HS-27A (cell line): Measurements from ENCODE around the gene SGTA.
"Not testable (repeated sequence)": the region's sequence is repeated elsewhere in the genome, so short reads cannot be mapped to it uniquely, and the experiment has no call there.

ENCODE experiments used
- DNase-seq: peaks from one replicate; pipeline ENCODE4 v3.0.0-alpha.2; 2012; ENCODE audit warnings: low read depth, missing footprints

Gene SGTA, protein sequence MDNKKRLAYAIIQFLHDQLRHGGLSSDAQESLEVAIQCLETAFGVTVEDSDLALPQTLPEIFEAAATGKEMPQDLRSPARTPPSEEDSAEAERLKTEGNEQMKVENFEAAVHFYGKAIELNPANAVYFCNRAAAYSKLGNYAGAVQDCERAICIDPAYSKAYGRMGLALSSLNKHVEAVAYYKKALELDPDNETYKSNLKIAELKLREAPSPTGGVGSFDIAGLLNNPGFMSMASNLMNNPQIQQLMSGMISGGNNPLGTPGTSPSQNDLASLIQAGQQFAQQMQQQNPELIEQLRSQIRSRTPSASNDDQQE

GRCh38 chr19:2782936-2783780, at the start of gene SGTA:
SGTA (minus strand) TSS chr19:2783273; CDS start chr19:2769068, 14,205 bp downstream.
- DNase-seq: peak; percentile 94

GRCh38 chr19:2827840-2828489, 44.9 kb upstream of the SGTA start:
- no peak for DNase-seq

- DNase-seq: no peak
Observed at GRCh38 chr19:2827022-2827421, 43.9 kb upstream of the SGTA start.

DNA sequence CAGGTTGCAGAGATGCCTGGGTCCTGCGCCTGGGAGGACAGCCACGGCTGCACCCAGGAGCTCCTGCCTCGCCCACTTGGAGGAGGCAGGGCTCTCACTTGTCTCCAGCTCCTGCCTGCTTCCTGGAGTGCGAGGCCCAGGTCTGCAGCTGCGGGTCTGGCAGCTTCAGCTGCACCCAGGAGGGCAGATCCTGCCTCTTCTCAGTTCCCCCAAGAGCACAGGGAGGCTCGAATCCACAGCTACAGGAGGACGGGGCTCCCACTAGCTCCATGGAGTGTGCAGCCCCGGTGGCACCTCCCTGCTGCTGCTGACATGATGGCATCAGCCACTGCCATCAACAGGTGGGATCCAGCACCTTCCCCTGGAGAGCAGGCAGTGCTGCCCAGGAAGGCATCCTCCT, 41.1 kb upstream of the SGTA start:
- no peak for DNase-seq

DNA sequence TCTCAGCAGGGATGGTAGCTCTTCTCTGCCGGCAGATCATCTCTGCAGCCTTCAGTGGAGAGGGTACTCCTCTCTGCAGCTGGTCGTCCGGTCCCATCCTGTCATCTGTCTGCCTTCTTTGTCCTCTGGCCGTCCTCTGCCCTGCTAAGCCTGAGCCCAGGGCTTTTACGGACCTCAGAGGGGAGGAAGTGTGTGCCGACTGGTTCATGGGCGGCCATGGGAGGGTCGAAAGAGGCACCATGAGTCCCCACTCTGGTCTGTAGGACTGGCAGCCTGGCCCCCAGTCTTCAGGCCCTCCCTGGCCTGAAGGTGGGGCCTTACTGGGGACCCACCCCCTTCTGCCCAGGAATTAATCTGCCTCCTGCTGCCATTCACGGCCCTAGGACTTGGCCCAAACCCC, 40.6 kb upstream of the SGTA start:
- no peak for DNase-seq

DNA sequence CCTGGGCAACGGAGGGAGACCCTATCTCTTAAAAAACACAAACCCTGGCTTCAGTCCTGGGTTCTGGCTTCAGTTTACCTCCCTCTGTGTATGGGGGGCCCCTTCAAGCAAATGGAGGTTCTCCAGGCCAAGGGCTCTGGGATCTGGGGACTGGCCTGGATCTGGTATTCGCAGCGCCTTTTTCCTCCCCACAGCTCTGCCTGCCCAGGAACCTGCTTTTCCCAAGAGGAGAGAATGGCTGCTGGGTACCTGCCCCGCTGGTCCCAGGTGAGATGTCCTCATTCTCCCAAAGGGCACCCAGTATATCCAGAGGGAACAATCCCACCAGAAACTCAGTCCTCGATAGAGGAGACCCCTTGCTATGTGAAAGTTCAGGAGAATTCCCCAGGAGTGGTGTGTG, 39.8 kb upstream of the SGTA start:
- DNase-seq: no peak

GRCh38 chr19:2820112-2820702, 37.1 kb upstream of the SGTA start:
- DNase-seq: no peak

GRCh38 chr19:2819540-2820111, 36.6 kb upstream of the SGTA start, which contains the start of gene ZNF554:
ZNF554 (plus strand) TSS chr19:2819868; CDS start chr19:2820072, 204 bp downstream.
- peak; percentile 68 for DNase-seq

- DNase-seq: not testable (repeated sequence)
Observed at GRCh38 chr19:2817237-2817829, 34.3 kb upstream of the SGTA start.

GRCh38 chr19:2816641-2817040, 33.6 kb upstream of the SGTA start:
- no peak for DNase-seq

GRCh38 chr19:2815923-2816322, 32.9 kb upstream of the SGTA start:
- no peak for DNase-seq

DNA sequence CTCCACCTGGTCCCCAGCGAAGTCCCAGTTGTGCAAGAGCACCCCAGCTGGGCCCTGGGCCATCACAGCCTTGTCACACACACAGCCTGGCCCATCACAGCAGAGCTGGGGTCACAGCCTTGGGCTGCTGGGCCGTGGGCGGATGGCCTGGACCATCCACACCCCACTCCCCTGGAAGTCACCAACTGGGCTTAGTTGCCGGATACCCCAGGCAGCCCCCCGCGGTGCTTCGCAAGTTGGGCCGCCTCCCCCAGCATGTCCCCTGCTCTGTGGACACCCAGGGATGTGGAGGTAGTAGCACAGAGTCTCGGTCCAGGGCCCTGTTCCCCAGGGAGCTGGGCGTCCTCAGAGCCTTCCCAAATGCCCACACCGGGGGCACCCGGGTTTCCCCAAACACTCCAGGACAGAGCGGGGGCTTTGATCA, 32.1 kb upstream of the SGTA start:
- DNase-seq: no peak

GRCh38 chr19:2814426-2814825, 31.4 kb upstream of the SGTA start:
- no peak for DNase-seq

DNA sequence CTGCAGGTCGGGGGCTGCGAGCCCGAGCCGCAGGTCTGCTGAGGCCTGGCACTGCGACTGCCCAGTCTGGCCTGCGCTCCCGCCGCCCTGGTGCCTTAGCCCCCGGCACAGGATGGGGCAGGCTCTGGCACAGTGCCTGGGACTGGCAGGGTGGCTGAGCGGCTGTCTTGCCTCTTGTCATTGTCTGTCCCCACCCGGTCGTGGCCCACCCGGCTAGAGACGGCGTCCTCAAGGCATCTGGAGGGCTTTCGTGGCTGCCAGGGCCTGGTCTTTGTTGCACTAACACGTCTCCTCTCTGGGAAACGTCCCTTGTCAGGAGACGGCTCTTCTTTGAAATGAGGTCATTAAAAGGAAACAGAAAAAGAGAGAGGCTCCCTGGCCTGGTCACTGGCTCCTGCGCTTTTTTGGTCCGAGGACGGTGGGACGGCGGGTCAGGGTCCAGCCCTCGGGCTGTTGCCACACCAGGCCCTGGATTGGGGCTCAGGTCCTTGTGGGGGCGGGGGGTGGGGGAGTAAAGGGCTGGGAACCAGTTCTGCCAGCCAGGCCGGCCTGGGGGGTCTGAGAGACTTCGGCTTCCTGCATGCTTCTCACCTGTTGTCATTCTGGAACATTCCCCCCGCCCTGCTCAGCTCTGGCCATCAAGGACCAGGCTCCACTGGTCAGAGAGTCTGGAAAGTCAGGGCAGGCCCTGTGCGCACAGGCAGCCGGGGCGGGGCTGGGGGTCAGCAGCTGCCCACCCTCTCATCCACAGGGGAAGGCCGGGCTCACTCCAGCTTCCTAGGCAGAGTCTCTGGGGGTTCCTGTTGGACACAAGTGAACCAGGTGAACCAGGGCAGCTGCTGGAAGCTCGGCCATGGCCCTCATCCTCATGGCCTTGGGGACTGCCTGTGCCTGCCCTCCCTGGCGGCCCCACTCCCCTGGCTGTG, 30.4 kb upstream of the SGTA start:
- DNase-seq: no peak

DNA sequence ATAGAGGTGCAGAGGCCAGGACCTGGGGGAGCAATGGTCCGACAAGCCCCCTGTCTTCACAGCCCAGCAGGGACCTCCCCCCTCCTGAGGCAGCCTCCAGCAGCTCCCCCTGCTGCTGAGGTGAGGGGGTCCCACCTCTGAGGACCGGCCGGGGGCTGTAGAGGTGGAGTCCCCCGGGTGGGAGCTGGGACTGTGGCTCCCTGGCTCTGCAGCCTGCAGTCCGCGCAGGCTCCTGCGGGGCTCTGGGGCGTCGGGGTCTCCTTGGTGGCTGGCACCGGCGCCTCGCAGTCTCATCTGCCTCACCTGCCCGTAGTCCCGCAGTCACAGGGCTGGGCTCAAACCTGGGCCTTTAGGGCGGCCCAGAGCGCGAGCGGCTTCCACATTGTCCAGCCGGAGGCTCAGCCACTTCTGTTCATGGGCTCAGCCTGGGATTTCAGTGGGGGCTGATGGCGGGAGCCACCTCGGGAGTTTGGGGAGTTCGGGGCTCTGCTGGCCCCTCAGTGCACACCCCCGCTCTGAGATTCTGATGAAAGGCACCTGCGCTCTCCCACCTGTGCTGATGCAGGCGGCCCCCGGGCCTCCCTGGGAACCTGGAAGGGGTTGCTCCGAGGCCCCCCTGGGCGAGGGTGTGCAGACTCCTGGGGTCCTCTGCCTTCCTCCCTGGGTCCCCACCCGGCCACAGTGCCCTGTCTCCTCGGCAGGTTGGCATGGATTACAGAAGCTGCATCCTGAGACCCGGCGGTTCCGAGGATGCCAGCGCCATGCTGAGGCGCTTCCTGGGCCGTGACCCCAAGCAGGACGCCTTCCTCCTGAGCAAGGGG, 29.6 kb upstream of the SGTA start:
- no peak for DNase-seq

- no peak for DNase-seq
Observed at GRCh38 chr19:2811735-2812413, 28.8 kb upstream of the SGTA start.

DNA sequence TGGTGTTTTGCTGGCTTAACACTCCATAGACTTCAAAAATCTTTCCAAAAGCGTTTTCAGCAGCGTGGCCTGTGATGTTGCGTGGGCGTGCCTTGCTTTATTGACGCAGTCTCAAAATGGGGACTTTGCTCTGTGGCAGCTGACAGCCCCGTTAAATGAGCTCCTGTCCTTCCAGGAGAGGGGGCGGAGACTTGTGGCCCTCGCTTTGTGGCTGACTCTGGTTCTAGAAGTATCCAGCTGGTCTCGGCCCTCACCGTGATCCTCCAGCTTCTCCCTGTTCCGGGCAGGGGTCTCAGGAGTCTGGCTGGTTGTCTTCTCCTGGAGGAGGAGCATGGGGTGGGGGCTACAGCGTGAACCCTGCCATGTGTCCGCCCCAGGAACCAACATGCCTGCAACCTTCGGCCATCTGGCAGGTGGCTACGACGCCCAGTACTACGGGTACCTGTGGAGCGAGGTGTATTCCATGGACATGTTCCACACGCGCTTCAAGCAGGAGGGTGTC, 28.2 kb upstream of the SGTA start:
- DNase-seq: no peak
